Keratinocyte (primary cell): ENCODE measurements around the gene MIOX. TPM values are rescaled to one million over a fixed set of nuclear protein-coding genes. Genes with fewer than 3 reads are reported as not detected.

ENCODE experiments used
- DNase-seq: peaks from one replicate; pipeline ENCODE4 v3.0.0-alpha.2; 2011; ENCODE audit warnings: low read depth, missing footprints, low spot score
- FAIRE-seq: peaks from 2 replicates; lab custom pipeline; 2011; peaks lifted over from hg19 to GRCh38; lab: Jason Lieb, UNC
- H2AFZ ChIP-seq: 2 replicates; pipeline ENCODE4 v1.6.0; 2012; ENCODE audit warnings: low read length, control low read depth, inconsistent platforms; ENCODE audit not compliant: control insufficient read depth
- H3K27ac ChIP-seq: 2 replicates; pipeline ENCODE4 v1.5.1; 2011; ENCODE audit warnings: low read length; ENCODE audit not compliant: control insufficient read depth, insufficient read depth
- H3K27me3 ChIP-seq: 3 replicates; pipeline ENCODE4 v1.6.0; 2011; ENCODE audit warnings: low read length; ENCODE audit not compliant: control insufficient read depth, insufficient read depth; ENCODE audit errors: extremely low read depth
- H3K36me3 ChIP-seq, 2 experiments: 2 replicates in 1 of 2; 3 replicates in 1 of 2; pipeline ENCODE4 v1.5.1; 2011; ENCODE audit warnings: low read length in 2 of 2, mild to moderate bottlenecking in 1 of 2; ENCODE audit not compliant: control insufficient read depth in 2 of 2, insufficient read depth in 2 of 2; ENCODE audit errors: extremely low read depth in 1 of 2
- H3K4me1 ChIP-seq: 3 replicates; pipeline ENCODE4 v1.5.1; 2011; ENCODE audit warnings: low read length; ENCODE audit not compliant: control insufficient read depth, insufficient read depth; ENCODE audit errors: extremely low read depth
- H3K4me2 ChIP-seq: 3 replicates; pipeline ENCODE4 v1.6.0; 2011; ENCODE audit warnings: low read depth, low read length; ENCODE audit not compliant: control insufficient read depth, insufficient read depth; ENCODE audit errors: extremely low read depth
- H3K4me3 ChIP-seq, 3 experiments: fragments of 200-600 bp in 1 of 3; sonication (generic) in 1 of 3; 2 replicates in 2 of 3; 3 replicates in 1 of 3; pipeline ENCODE4 v1.5.1; 2011 to 2016; ENCODE audit warnings: low read length in 3 of 3, mild to moderate bottlenecking in 3 of 3, control low read depth in 2 of 3, inconsistent platforms in 1 of 3, low read depth in 1 of 3, mixed read lengths in 1 of 3, mixed run types in 1 of 3, moderate library complexity in 1 of 3; ENCODE audit not compliant: control insufficient read depth in 2 of 3, insufficient read depth in 2 of 3; ENCODE audit errors: extremely low read depth in 1 of 3
- H3K79me2 ChIP-seq: 2 replicates; pipeline ENCODE4 v1.6.0; 2012; ENCODE audit warnings: low read length; ENCODE audit not compliant: control insufficient read depth, insufficient read depth
- H3K9ac ChIP-seq: 3 replicates; pipeline ENCODE4 v1.6.0; 2011; ENCODE audit warnings: low read length; ENCODE audit not compliant: control insufficient read depth, insufficient read depth; ENCODE audit errors: extremely low read depth
- H3K9me1 ChIP-seq: 3 replicates; pipeline ENCODE4 v1.6.0; 2011; ENCODE audit warnings: low read length; ENCODE audit not compliant: control insufficient read depth, insufficient read depth; ENCODE audit errors: extremely low read depth
- H3K9me3 ChIP-seq: 2 replicates; pipeline ENCODE4 v1.5.1; 2012; ENCODE audit warnings: low read depth, low read length; ENCODE audit not compliant: control insufficient read depth
- H4K20me1 ChIP-seq: 3 replicates; pipeline ENCODE4 v1.6.0; 2011; ENCODE audit warnings: low read length; ENCODE audit not compliant: control insufficient read depth, insufficient read depth; ENCODE audit errors: extremely low read depth
- CTCF ChIP-seq, 3 experiments: IDR thresholded peaks in 1 of 3; conservative IDR thresholded peaks in 1 of 3; optimal IDR thresholded peaks in 1 of 3; 2 replicates in 2 of 3; 3 replicates in 1 of 3; pipeline versions ENCODE3 to v1.5.1; 2011; ENCODE audit warnings: low read length in 3 of 3, mild to moderate bottlenecking in 3 of 3, moderate library complexity in 2 of 3, control low read depth in 1 of 3, inconsistent platforms in 1 of 3; ENCODE audit not compliant: insufficient read depth in 2 of 3; ENCODE audit errors: extremely low read depth in 1 of 3
- EZH2 ChIP-seq: IDR thresholded peaks from one replicate; pipeline ENCODE4 v1.6.1; 2012; ENCODE audit warnings: inconsistent platforms, mild to moderate bottlenecking, low read length, moderate library complexity
- dilution Hi-C: fragments of 300-500 bp; cut with MboI; formaldehyde crosslinking; loops from one replicate; pipeline ENCODE4 v1.7.0; 2020; ENCODE audit warnings: low sequenced_read_pairs; ENCODE audit not compliant: extremely low pct_ligation_motif_present
- polyA plus RNA-seq, 5 experiments: library from polyadenylated mRNA; depleted of rRNA in 3 of 5; stranded (reverse) in 3 of 5; stranded (forward) in 1 of 5; unstranded in 1 of 5; fragments of >200 nt; gene quantifications; 1 replicate in 1 of 5; 2 replicates in 3 of 5; 3 replicates in 1 of 5; pipeline versions ENCODE4 v1.2.1 to v1.2.3, GENCODE V29; 2011 to 2012; ENCODE audit warnings: missing spikeins in 2 of 5, low read depth in 1 of 5, low replicate concordance in 1 of 5

Gene MIOX
- polyA plus RNA-seq, 1 donor (not counting 4 experiments of a cell fraction or from before 2014, with no cell fraction given) = not detected

- Histone ChIP-seq H3K36me3 (peaks cover 13 to 25% of the 10 kb centered on the region in 2 experiments), H3K4me1 (peaks cover 55% of the 10 kb centered on the region), H2AFZ (no peak overlapping the region), H3K4me2 (peak overlapping the region; percentile 64), H3K9ac (no peak overlapping the region), H3K9me1 (peaks cover 17% of the 10 kb centered on the region), H3K27ac (no peak overlapping the region), H3K27me3 (no peaks in the 10 kb centered on the region), H3K4me3 (no peak overlapping the region), H3K79me2 (peaks cover 59% of the 10 kb centered on the region), H3K9me3 (no peaks in the 10 kb centered on the region), H4K20me1 (peaks cover 41% of the 10 kb centered on the region)
- FAIRE-seq (no peak), DNase-seq (no peak)
- TF ChIP-seq EZH2 (no peak), CTCF (optimal IDR thresholded peaks at IDR 0.05 in 1 of 3, IDR thresholded peaks at IDR 0.05 in 1 of 3, conservative IDR thresholded peaks at IDR 0.05 in 1 of 3; ENCODE audit: extremely low read depth in 1 of 3, insufficient read depth in 2 of 3, low read length in 3 of 3) (no peak)
- dilution Hi-C loops = no loop called here
These were observed 15.3 kb upstream of the MIOX start for GRCh38 chr22:50471197-50471847.

GRCh38 chr22:50471962-50472361 lies 14.7 kb upstream of the MIOX start:
- peaks cover 59% of the 10 kb centered on the region for H3K79me2 ChIP-seq
- FAIRE-seq (no peak), DNase-seq (no peak)

More at GRCh38 chr22:50471962-50472361, 14.7 kb upstream of the MIOX start:
- peaks cover 61% of the 10 kb centered on the region for H3K4me1 ChIP-seq
- H3K27me3 ChIP-seq = no peaks in the 10 kb centered on the region
- no peak overlapping the region for H2AFZ ChIP-seq
- H3K27ac ChIP-seq = no peak overlapping the region
- dilution Hi-C loops = no loop called here
- H3K4me3 ChIP-seq = no peak overlapping the region
- H3K36me3 ChIP-seq = peaks cover 7 to 19% of the 10 kb centered on the region in 2 experiments
- H3K9ac ChIP-seq = no peak overlapping the region
- H3K4me2 ChIP-seq = no peak overlapping the region
- no peak for TF ChIP-seq CTCF (optimal IDR thresholded peaks at IDR 0.05 in 1 of 3, IDR thresholded peaks at IDR 0.05 in 1 of 3, conservative IDR thresholded peaks at IDR 0.05 in 1 of 3; ENCODE audit: extremely low read depth in 1 of 3, insufficient read depth in 2 of 3, low read length in 3 of 3)
- no peak for TF ChIP-seq EZH2
- H3K9me3 ChIP-seq = no peaks in the 10 kb centered on the region
- peaks cover 41% of the 10 kb centered on the region for H4K20me1 ChIP-seq
- H3K9me1 ChIP-seq = peaks cover 17% of the 10 kb centered on the region
